Keratinocyte (primary cell): ENCODE measurements around the gene GTF2I.

Experiments used
- CTCF ChIP-seq, 3 experiments: IDR thresholded peaks in 1 of 3; conservative IDR thresholded peaks in 1 of 3; optimal IDR thresholded peaks in 1 of 3; 2 replicates in 2 of 3; 3 replicates in 1 of 3; pipeline versions ENCODE3 to v1.5.1; 2011; ENCODE audit warnings: low read length in 3 of 3, mild to moderate bottlenecking in 3 of 3, moderate library complexity in 2 of 3, control low read depth in 1 of 3, inconsistent platforms in 1 of 3; ENCODE audit not compliant: insufficient read depth in 2 of 3; ENCODE audit errors: extremely low read depth in 1 of 3
- EZH2 ChIP-seq: IDR thresholded peaks from one replicate; pipeline ENCODE4 v1.6.1; 2012; ENCODE audit warnings: inconsistent platforms, mild to moderate bottlenecking, low read length, moderate library complexity

- TF ChIP-seq CTCF (optimal IDR thresholded peaks at IDR 0.05 in 1 of 3, IDR thresholded peaks at IDR 0.05 in 1 of 3, conservative IDR thresholded peaks at IDR 0.05 in 1 of 3; ENCODE audit: extremely low read depth in 1 of 3, insufficient read depth in 2 of 3, low read length in 3 of 3) (no peak), EZH2 (no peak)
Observed at GRCh38 chr7:74707238-74707637, 49.7 kb downstream of the GTF2I start.
